Kidney (tissue), 14 donors: Measurements from ENCODE around the gene SHFL. TPM values are rescaled to one million over a fixed set of nuclear protein-coding genes. Genes with fewer than 3 reads are reported as not detected.

Experiments used
- DNase-seq, 5 donors: peaks; one replicate each; pipeline ENCODE4 v3.0.0-alpha.2; 2013 to 2020
- FAIRE-seq: peaks from 2 replicates; lab custom pipeline; 2012; peaks lifted over from hg19 to GRCh38; lab: Jason Lieb, UNC
- H3K27ac ChIP-seq, 2 donors: one replicate each; pipeline ENCODE4 v1.7.0; 2013; ENCODE audit warnings: low read depth in 2 of 2, low read length in 2 of 2, inconsistent platforms in 1 of 2
- H3K27me3 ChIP-seq: one replicate; pipeline ENCODE4 v1.7.1; 2013; ENCODE audit warnings: low read length, inconsistent platforms; ENCODE audit not compliant: control insufficient read depth, insufficient read depth
- H3K36me3 ChIP-seq, 3 donors: one replicate each; pipeline versions ENCODE4 v1.7.0 to v1.7.1; 2013; ENCODE audit warnings: low read length in 3 of 3, control low read depth in 1 of 3, inconsistent platforms in 1 of 3; ENCODE audit not compliant: insufficient read depth in 3 of 3, control insufficient read depth in 2 of 3
- H3K4me1 ChIP-seq, 3 donors: one replicate each; pipeline versions ENCODE4 v1.7.0 to v1.7.1; 2013; ENCODE audit warnings: low read length in 3 of 3, inconsistent platforms in 1 of 3, low read depth in 1 of 3; ENCODE audit not compliant: control insufficient read depth in 2 of 3, insufficient read depth in 2 of 3
- H3K4me3 ChIP-seq, 3 donors: one replicate each; pipeline versions ENCODE4 v1.7.0 to v1.8.1; 2013; ENCODE audit warnings: low read length in 3 of 3, control low read depth in 1 of 3, inconsistent platforms in 1 of 3
- H3K9ac ChIP-seq, 3 donors: one replicate each; pipeline versions ENCODE4 v1.7.0 to v1.7.1; 2013; ENCODE audit warnings: low read length in 3 of 3, control low read depth in 1 of 3, inconsistent platforms in 1 of 3
- H3K9me3 ChIP-seq, 3 donors: one replicate each; pipeline versions ENCODE4 v1.7.0 to v1.7.1; 2013; ENCODE audit warnings: low read length in 3 of 3, control low read depth in 1 of 3, inconsistent platforms in 1 of 3; ENCODE audit not compliant: control insufficient read depth in 2 of 3, insufficient read depth in 1 of 3
- CTCF ChIP-seq: IDR thresholded peaks from 3 replicates; pipeline ENCODE4 v1.5.1; 2012; ENCODE audit warnings: mild to moderate bottlenecking, moderate library complexity, borderline replicate concordance; ENCODE audit not compliant: insufficient read depth; ENCODE audit errors: extremely low read depth
- intact Hi-C: fragments of 100-400 bp; cut with DNase I; formaldehyde crosslinking; loops from one replicate; pipeline ENCODE4 v1.11.1; 2022
- polyA plus RNA-seq: library from polyadenylated mRNA; stranded (reverse); fragments of 350-450 nt; fragmentation: Illumina TruSeq; extraction: RNeasy Lipid Tissue Mini Kit (QIAGEN cat#74804); gene quantifications from one replicate; pipeline ENCODE4 v1.2.3, GENCODE V29; 2014; ENCODE audit warnings: low read depth, low replicate concordance; ENCODE audit not compliant: insufficient read depth
- total RNA-seq: library from RNA; stranded (reverse); fragmentation: NEBNext Ultra II Directional; extraction: Animal tissue kit (Norgen Biotek cat#: 25700); gene quantifications from one replicate; pipeline ENCODE4 v1.2.1, GENCODE V29; 2021
- donor health status: control.
- donor health status: control.
- donor health status: control.
- donor health status: control.
- donor health status: control.
- donor health status: DM: yes; HTN: yes; CAD: no.
- donor health status: Normal renal cell carcinoma (clear cell type).

SHFL gene
- total and polyA plus RNA-seq, 2 donors from 2014 or later: 36.4 to 42.5 TPM

GRCh38 chr19:10122045-10122444 is 35.9 kb downstream of the SHFL start:
- H3K4me3 ChIP-seq: no peak overlapping the region
- H3K9me3 ChIP-seq: no peaks in the 10 kb centered on the region
- intact Hi-C loops: no loop called here
- no peak overlapping the region for H3K9ac ChIP-seq
- H3K36me3 ChIP-seq: peaks cover 0 to 8% (median 0%) of the 10 kb centered on the region in 3 donors
- no peak for FAIRE-seq
- no peak for TF ChIP-seq CTCF
- H3K4me1 ChIP-seq: peaks cover 0 to 9% (median 0%) of the 10 kb centered on the region in 3 donors
- H3K27ac ChIP-seq: no peak overlapping the region
- H3K27me3 ChIP-seq: no peaks in the 10 kb centered on the region
- no peak for DNase-seq

- Histone ChIP-seq H3K4me3 (no peak overlapping the region), H3K9me3 (no peaks in the 10 kb centered on the region), H3K4me1 (peaks cover 0 to under 1% (median 0%) of the 10 kb centered on the region in 3 donors), H3K27me3 (no peaks in the 10 kb centered on the region), H3K9ac (no peak overlapping the region), H3K36me3 (no peaks in the 10 kb centered on the region), H3K27ac (no peak overlapping the region)
- no peak for TF ChIP-seq CTCF
- FAIRE-seq (no peak), DNase-seq (no peak)
- intact Hi-C loops: no loop called here
These were observed 38.3 kb downstream of the SHFL start for GRCh38 chr19:10124429-10124828.

- TF ChIP-seq CTCF: no peak
- intact Hi-C loops: no loop called here
- DNase-seq: no peak
- H3K4me3 ChIP-seq: no peak overlapping the region
- H3K27ac ChIP-seq: no peak overlapping the region
- H3K9ac ChIP-seq: no peak overlapping the region
- H3K36me3 ChIP-seq: no peaks in the 10 kb centered on the region
- H3K27me3 ChIP-seq: no peaks in the 10 kb centered on the region
- no peaks in the 10 kb centered on the region for H3K9me3 ChIP-seq
- no peaks in the 10 kb centered on the region for H3K4me1 ChIP-seq
- FAIRE-seq: no peak
These were observed 40.1 kb downstream of the SHFL start for GRCh38 chr19:10126213-10126639.

- no peak for FAIRE-seq
- no peak overlapping the region for H3K4me3 ChIP-seq
These were observed 46.8 kb downstream of the SHFL start for GRCh38 chr19:10132905-10133304.

More at GRCh38 chr19:10132905-10133304, 46.8 kb downstream of the SHFL start:
- Histone ChIP-seq H3K27ac (no peak overlapping the region), H3K4me1 (no peaks in the 10 kb centered on the region), H3K27me3 (no peaks in the 10 kb centered on the region), H3K9me3 (no peaks in the 10 kb centered on the region), H3K36me3 (peaks cover 0 to 15% (median 2%) of the 10 kb centered on the region in 3 donors), H3K9ac (no peak overlapping the region)
- no peak for TF ChIP-seq CTCF
- DNase-seq: no peak
- intact Hi-C loops: no loop called here
